Measurements from ENCODE around the gene RNASEH2A. TPM values are rescaled to one million over a fixed set of nuclear protein-coding genes. Genes with fewer than 3 reads are reported as not detected.

The RNASEH2A gene
- polyA plus RNA-seq, 1 of the 3 experiments (the other 2 are of a cell fraction): 48.1 TPM

DNA sequence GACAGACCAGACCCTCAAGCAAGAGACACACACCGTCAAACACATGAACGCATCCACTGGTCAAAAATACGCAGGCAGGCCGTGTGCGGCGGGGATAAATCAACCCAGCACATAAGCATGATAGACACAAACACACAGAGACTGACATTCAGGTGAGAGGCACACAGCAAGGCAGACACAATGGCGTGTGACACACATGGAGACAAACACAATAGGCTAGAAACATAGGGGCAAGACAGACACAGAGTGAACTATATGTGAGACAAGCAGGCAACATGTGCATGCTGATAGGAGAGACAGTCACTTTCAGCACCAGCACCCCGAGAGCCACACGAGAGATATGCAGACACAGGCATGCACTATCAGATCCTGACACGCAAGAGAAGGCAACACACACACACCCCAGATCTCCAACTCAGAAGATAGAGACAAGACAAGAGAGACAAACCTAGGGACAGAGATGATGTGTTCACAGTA is 22.0 kb upstream of the RNASEH2A start:
- no peak overlapping the region for H3K4me2 ChIP-seq

DNA sequence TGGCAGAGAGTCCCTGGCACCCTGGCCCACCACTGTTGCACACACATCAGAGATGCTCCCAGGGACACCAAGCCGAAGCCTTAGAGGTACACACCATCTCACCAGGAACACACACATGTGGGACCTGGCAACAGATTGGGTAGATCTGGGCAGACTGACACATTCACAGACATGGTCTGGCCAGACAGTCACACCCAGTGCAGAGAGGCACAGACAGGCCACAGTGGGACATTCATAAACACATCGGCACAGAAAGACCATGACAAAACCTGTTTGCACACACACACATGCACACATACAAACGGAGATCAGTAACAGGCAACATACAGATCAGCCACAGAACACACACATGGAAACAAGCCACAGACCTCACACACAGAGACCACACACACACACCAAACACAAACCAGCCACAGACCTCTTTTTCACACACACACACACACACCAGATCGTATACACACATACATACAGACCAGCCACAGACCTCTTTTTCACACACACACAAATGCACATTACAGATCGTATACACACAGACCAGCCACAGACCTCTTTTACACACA is 21.4 kb upstream of the RNASEH2A start:
- Histone ChIP-seq H3F3A (replicated peaks; ENCODE audit: insufficient read depth) (peaks cover 70% of the 10 kb centered on the region), H3K4me1 (ENCODE audit: control insufficient read depth in 1 of 2, insufficient read depth in 2 of 2, low read depth in 1 of 2, low read length in 1 of 2) (peaks cover 46 to 63% of the 10 kb centered on the region in 2 experiments), H3K36me3 (replicated peaks in 1 of 2; ENCODE audit: control insufficient read depth in 1 of 2, insufficient read depth in 2 of 2, low read length in 1 of 2) (no peaks in the 10 kb centered on the region), H3K79me2 (ENCODE audit: insufficient read depth) (no peaks in the 10 kb centered on the region), H3K27ac (ENCODE audit: low read depth in 2 of 2, low read length in 1 of 2) (peak overlapping the region; percentile 97 to 98), H3K4me3 (ENCODE audit: low read depth in 2 of 2, low read length in 1 of 2) (no peak overlapping the region), H2AFZ (ENCODE audit: low read depth) (no peak overlapping the region), H3K9ac (no peak overlapping the region), H4K20me1 (ENCODE audit: insufficient read depth) (no peaks in the 10 kb centered on the region), H3K9me3 (no peaks in the 10 kb centered on the region), H3K9me2 (no peaks in the 10 kb centered on the region), H3K4me2 (no peak overlapping the region), H3K27me3 (ENCODE audit: insufficient read depth) (no peaks in the 10 kb centered on the region)
- TF ChIP-seq GATA2 (CRISPR knock-in tag; IDR thresholded peaks at IDR 0.05) (0 out of 2 replicates have a peak, but pooled peaks have one; percentile 21), RAD21 (IDR thresholded peaks at IDR 0.05; ENCODE audit: low read length) (no peak)
- TF ChIP-seq, protein P1, sequence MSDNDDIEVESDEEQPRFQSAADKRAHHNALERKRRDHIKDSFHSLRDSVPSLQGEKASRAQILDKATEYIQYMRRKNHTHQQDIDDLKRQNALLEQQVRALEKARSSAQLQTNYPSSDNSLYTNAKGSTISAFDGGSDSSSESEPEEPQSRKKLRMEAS (IDR thresholded peaks at IDR 0.05; ENCODE audit: low read depth): no peak
- WGBS (ENCODE audit: low lambda C conversion rate): 92% methylated on average over 2 of the region's 5 CpGs
- ChIA-PET CTCF (interaction anchor here (0.5 to 1.7 kb wide), 2 partner anchors 11 to 180 kb away, joined by 3 to 8 read pairs; no protein-coding TSS in a partner anchor), POLR2A (no interaction called here)
- peak; percentile 49 for DNase-seq

More for the DNA sequence above, 22.0 kb upstream of the RNASEH2A start:
- Histone ChIP-seq H3K9me2 (no peaks in the 10 kb centered on the region), H3K27me3 (ENCODE audit: insufficient read depth) (no peaks in the 10 kb centered on the region), H2AFZ (ENCODE audit: low read depth) (no peak overlapping the region), H3F3A (replicated peaks; ENCODE audit: insufficient read depth) (peaks cover 71% of the 10 kb centered on the region), H3K9me3 (no peaks in the 10 kb centered on the region), H3K27ac (ENCODE audit: low read depth in 2 of 2, low read length in 1 of 2) (peak overlapping the region; percentile 97 to 98), H3K4me1 (ENCODE audit: control insufficient read depth in 1 of 2, insufficient read depth in 2 of 2, low read depth in 1 of 2, low read length in 1 of 2) (peaks cover 47 to 68% of the 10 kb centered on the region in 2 experiments), H3K4me3 (ENCODE audit: low read depth in 2 of 2, low read length in 1 of 2) (no peak overlapping the region), H3K9ac (no peak overlapping the region), H3K36me3 (replicated peaks in 1 of 2; ENCODE audit: control insufficient read depth in 1 of 2, insufficient read depth in 2 of 2, low read length in 1 of 2) (no peaks in the 10 kb centered on the region), H3K79me2 (ENCODE audit: insufficient read depth) (no peaks in the 10 kb centered on the region), H4K20me1 (ENCODE audit: insufficient read depth) (no peaks in the 10 kb centered on the region)
- TF ChIP-seq RCOR1 (IDR thresholded peaks at IDR 0.05; ENCODE audit: low read length): 0 out of 2 replicates have a peak, but pooled peaks have one; percentile 1
- no peak for TF ChIP-seq TCF12 (IDR thresholded peaks at IDR 0.05)
- TF ChIP-seq POLR2AphosphoS5 (IDR thresholded peaks at IDR 0.05; ENCODE audit: low read depth, low read length): no peak
- TF ChIP-seq TAF1 (IDR thresholded peaks at IDR 0.05; ENCODE audit: borderline replicate concordance, low read depth, low read length): no peak
- peak; percentile 0; the same call in 1 of the 2 replicates for TF ChIP-seq SMC3 (IDR thresholded peaks at IDR 0.05; ENCODE audit: low read depth, low read length)
- TF ChIP-seq GATA2 (CRISPR knock-in tag; IDR thresholded peaks at IDR 0.05): peak; percentile 71
- TF ChIP-seq MXI1 (IDR thresholded peaks at IDR 0.05; ENCODE audit: low read depth, low read length): peak; percentile 91; the same call in 1 of the 2 replicates
- TF ChIP-seq ELF1 (IDR thresholded peaks at IDR 0.05): no peak
- no peak for TF ChIP-seq NFIC (IDR thresholded peaks at IDR 0.05; ENCODE audit: borderline replicate concordance)
- peak in 1 of 2 experiments; percentile 36; a peak in 1 of 4 replicates for TF ChIP-seq EP300 (IDR thresholded peaks at IDR 0.05; ENCODE audit: borderline replicate concordance in 1 of 2, low read depth in 1 of 2, low read length in 1 of 2)
- POLR2A ChIA-PET: interaction anchor here (0.8 kb wide), 1 partner anchor 8 kb away, joined by 4 read pairs; no protein-coding TSS in a partner anchor
- CTCF ChIA-PET: no interaction called here
- DNase-seq: no peak
- 65% methylated on average over 10 of the region's 10 CpGs for WGBS (ENCODE audit: low lambda C conversion rate)

All from SK-N-SH (cell line).